H1 (cell line): ENCODE results near the gene CTNNBL1. TPM values are rescaled to one million over a fixed set of nuclear protein-coding genes. Genes with fewer than 3 reads are reported as not detected.

ENCODE experiments used
- CTCF ChIA-PET: fragments of 300-600 bp; sonication (Branson Sonifier 250); formaldehyde crosslinking; loops from one replicate; lab custom pipeline; 2021; ENCODE audit not compliant: partially characterized antibody; lab: Charles Lee
- POLR2A ChIA-PET: fragments of 300-600 bp; sonication (Branson Sonifier 250); formaldehyde crosslinking; loops from one replicate; lab custom pipeline; 2021; ENCODE audit warnings: inconsistent platforms; ENCODE audit not compliant: partially characterized antibody; lab: Charles Lee
- DNase-seq, 2 experiments: peaks; one replicate each; pipeline versions ENCODE4 v3.0.0 to v3.0.0-alpha.2; 2010 to 2022; ENCODE audit warnings: low spot score in 2 of 2, low read depth in 1 of 2, mixed read lengths in 1 of 2
- FAIRE-seq: peaks from 2 replicates; lab custom pipeline; 2011; peaks lifted over from hg19 to GRCh38; lab: Jason Lieb, UNC
- H2AFZ ChIP-seq: 2 replicates; pipeline ENCODE4 v1.8.1; 2012; ENCODE audit warnings: low read length, inconsistent platforms
- H2AK5ac ChIP-seq: 2 replicates; pipeline ENCODE4 v1.6.1; 2013; ENCODE audit warnings: low read depth, low read length
- H2BK120ac ChIP-seq: replicated peaks from 2 replicates; pipeline ENCODE3; 2013; ENCODE audit warnings: low read depth, low read length, inconsistent platforms
- H2BK12ac ChIP-seq: 2 replicates; pipeline ENCODE4 v1.6.1; 2013; ENCODE audit warnings: low read depth, low read length
- H2BK15ac ChIP-seq: 2 replicates; pipeline ENCODE4 v1.6.1; 2013; ENCODE audit warnings: low read length
- H2BK20ac ChIP-seq: 2 replicates; pipeline ENCODE4 v1.6.1; 2013; ENCODE audit warnings: low read length
- H2BK5ac ChIP-seq: 2 replicates; pipeline ENCODE4 v1.6.1; 2013; ENCODE audit warnings: low read depth, low read length
- H3K14ac ChIP-seq: 2 replicates; pipeline ENCODE4 v1.6.1; 2013; ENCODE audit warnings: inconsistent platforms; ENCODE audit not compliant: insufficient read length
- H3K18ac ChIP-seq: 2 replicates; pipeline ENCODE4 v1.6.1; 2013; ENCODE audit warnings: low read length; ENCODE audit errors: extremely low read depth
- H3K23ac ChIP-seq: 2 replicates; pipeline ENCODE4 v1.6.1; 2013; ENCODE audit warnings: inconsistent platforms; ENCODE audit not compliant: insufficient read length
- H3K23me2 ChIP-seq: 2 replicates; pipeline ENCODE4 v1.6.1; 2013; ENCODE audit warnings: low read depth, low read length
- H3K27ac ChIP-seq: 2 replicates; pipeline ENCODE4 v1.6.1; 2011; ENCODE audit warnings: low read depth, low read length, inconsistent platforms
- H3K27me3 ChIP-seq, 4 experiments: replicated peaks in 1 of 4; 1 replicate in 1 of 4; 2 replicates in 3 of 4; pipeline versions ENCODE4 v1.6.1 to v1.8.1; 2011 to 2013; ENCODE audit warnings: low read length in 3 of 4, mild to moderate bottlenecking in 3 of 4, inconsistent platforms in 2 of 4, mixed read lengths in 2 of 4, moderate library complexity in 1 of 4; ENCODE audit not compliant: control insufficient read depth in 3 of 4, insufficient read depth in 3 of 4; ENCODE audit errors: extremely low read depth in 1 of 4
- H3K36me3 ChIP-seq, 4 experiments: 2 replicates each; pipeline versions ENCODE4 v1.6.1 to v1.8.1; 2011 to 2013; ENCODE audit warnings: mild to moderate bottlenecking in 4 of 4, low read length in 3 of 4, moderate library complexity in 2 of 4, control low read depth in 1 of 4, inconsistent platforms in 1 of 4; ENCODE audit not compliant: insufficient read depth in 4 of 4, control insufficient read depth in 2 of 4
- H3K4ac ChIP-seq: replicated peaks from 2 replicates; pipeline ENCODE3; 2013; ENCODE audit warnings: low read length, low read depth, mixed read lengths, inconsistent platforms; ENCODE audit not compliant: insufficient read length
- H3K4me1 ChIP-seq, 4 experiments: replicated peaks in 1 of 4; 1 replicate in 1 of 4; 2 replicates in 3 of 4; pipeline versions ENCODE4 v1.6.1 to v1.8.1; 2011 to 2013; ENCODE audit warnings: low read length in 3 of 4, inconsistent platforms in 2 of 4, mixed read lengths in 1 of 4; ENCODE audit not compliant: insufficient read depth in 4 of 4, control insufficient read depth in 3 of 4
- H3K4me2 ChIP-seq, 2 experiments: 2 replicates each; pipeline versions ENCODE4 v1.6.1 to v1.8.1; 2011 to 2013; ENCODE audit warnings: low read depth in 2 of 2, low read length in 2 of 2, control low read depth in 1 of 2, inconsistent platforms in 1 of 2, mild to moderate bottlenecking in 1 of 2; ENCODE audit not compliant: insufficient read depth in 1 of 2
- H3K4me3 ChIP-seq, 4 experiments: fragments of 200-600, 300-600 bp in 1 of 4; sonication (generic), shearing (Covaris generic), sonication (Bioruptor Twin) in 1 of 4; 2 replicates each; pipeline versions ENCODE4 v1.5.1 to v1.8.1; 2011 to 2016; ENCODE audit warnings: low read length in 4 of 4, low read depth in 3 of 4, control low read depth in 2 of 4, inconsistent platforms in 2 of 4, mild to moderate bottlenecking in 2 of 4, mixed read lengths in 1 of 4, moderate library complexity in 1 of 4; ENCODE audit not compliant: insufficient read depth in 2 of 4; ENCODE audit errors: extremely low read depth in 1 of 4
- H3K56ac ChIP-seq: replicated peaks from 2 replicates; pipeline ENCODE3; 2013; ENCODE audit warnings: low read depth, mild to moderate bottlenecking, mixed read lengths, low read length, inconsistent platforms; ENCODE audit not compliant: insufficient read length
- H3K79me1 ChIP-seq: 2 replicates; pipeline ENCODE4 v1.6.1; 2013; ENCODE audit warnings: low read depth, low read length, control low read depth
- H3K79me2 ChIP-seq, 2 experiments: 2 replicates each; pipeline versions ENCODE4 v1.6.1 to v1.8.1; 2012 to 2013; ENCODE audit warnings: low read length in 2 of 2, mild to moderate bottlenecking in 2 of 2, inconsistent platforms in 1 of 2; ENCODE audit not compliant: insufficient read depth in 2 of 2, control insufficient read depth in 1 of 2
- H3K9ac ChIP-seq, 4 experiments: replicated peaks in 1 of 4; 1 replicate in 1 of 4; 2 replicates in 3 of 4; pipeline versions ENCODE4 v1.6.1 to v1.8.1; 2011 to 2013; ENCODE audit warnings: low read depth in 3 of 4, low read length in 3 of 4, control low read depth in 2 of 4, mild to moderate bottlenecking in 2 of 4, moderate library complexity in 2 of 4, inconsistent platforms in 1 of 4; ENCODE audit errors: extremely low read depth in 1 of 4
- H3K9me3 ChIP-seq, 2 experiments: 2 replicates each; pipeline versions ENCODE4 v1.6.1 to v1.8.1; 2012 to 2013; ENCODE audit warnings: mild to moderate bottlenecking in 2 of 2, moderate library complexity in 2 of 2, control low read depth in 1 of 2, inconsistent platforms in 1 of 2, low read depth in 1 of 2, low read length in 1 of 2, mixed read lengths in 1 of 2; ENCODE audit not compliant: insufficient read depth in 2 of 2
- H4K20me1 ChIP-seq, 2 experiments: replicated peaks in 1 of 2; 2 replicates each; pipeline versions ENCODE3 to v1.8.1; 2011 to 2013; ENCODE audit warnings: inconsistent platforms in 2 of 2, low read length in 2 of 2, mild to moderate bottlenecking in 1 of 2; ENCODE audit not compliant: insufficient read depth in 2 of 2, control insufficient read depth in 1 of 2
- H4K5ac ChIP-seq: 2 replicates; pipeline ENCODE4 v1.6.1; 2013; ENCODE audit warnings: low read length, low read depth, mixed read lengths, inconsistent platforms; ENCODE audit not compliant: insufficient read length
- H4K8ac ChIP-seq: 2 replicates; pipeline ENCODE4 v1.8.0; 2013; ENCODE audit warnings: mild to moderate bottlenecking, moderate library complexity, low read length, inconsistent platforms; ENCODE audit not compliant: insufficient read depth; ENCODE audit errors: extremely low read depth
- H4K91ac ChIP-seq: replicated peaks from 2 replicates; pipeline ENCODE3; 2013; ENCODE audit warnings: low read length, mixed read lengths, inconsistent platforms; ENCODE audit not compliant: insufficient read length
- BCL11A ChIP-seq, 2 experiments: IDR thresholded peaks; one replicate each; pipeline ENCODE4 v1.6.1; 2011; ENCODE audit warnings: low read depth in 2 of 2, low read length in 2 of 2, mild to moderate bottlenecking in 2 of 2
- CTBP2 ChIP-seq: IDR thresholded peaks from 2 replicates; pipeline ENCODE4 v1.7.0; 2011; ENCODE audit warnings: borderline replicate concordance, mild to moderate bottlenecking, moderate library complexity, mixed read lengths, low read length; ENCODE audit not compliant: insufficient read depth, insufficient read length
- CTCF ChIP-seq, 3 experiments: IDR thresholded peaks; 1 replicate in 2 of 3; 2 replicates in 1 of 3; pipeline versions ENCODE4 v1.5.1 to v1.6.1; 2011; ENCODE audit warnings: low read length in 3 of 3, mild to moderate bottlenecking in 3 of 3, inconsistent platforms in 2 of 3, low read depth in 1 of 3, moderate library complexity in 1 of 3; ENCODE audit not compliant: insufficient read depth in 1 of 3; ENCODE audit errors: control extremely low read depth in 1 of 3
- RBBP5 ChIP-seq: IDR thresholded peaks from 2 replicates; pipeline ENCODE4 v1.7.1; 2012; ENCODE audit warnings: low read depth, mild to moderate bottlenecking, inconsistent platforms, low read length, moderate library complexity, borderline replicate concordance
- SIX5 ChIP-seq: IDR thresholded peaks from 2 replicates; pipeline ENCODE4 v1.6.1; 2011; ENCODE audit warnings: mild to moderate bottlenecking, low read depth, low read length
- SUZ12 ChIP-seq: fragments of 200-600 bp; sonication (generic); IDR thresholded peaks from 2 replicates; pipeline ENCODE4 v1.6.1; 2012; ENCODE audit warnings: mild to moderate bottlenecking, inconsistent platforms, low read length, moderate library complexity, mixed read lengths
- TBP ChIP-seq: IDR thresholded peaks from 2 replicates; pipeline ENCODE4 v1.6.1; 2011; ENCODE audit warnings: low read depth, low read length, improper control_type of control experiment
- YY1 ChIP-seq: IDR thresholded peaks from 2 replicates; pipeline ENCODE4 v1.6.1; 2011; ENCODE audit warnings: low read depth, mild to moderate bottlenecking, low read length
- ZNF274 ChIP-seq: IDR thresholded peaks from 2 replicates; pipeline ENCODE4 v1.7.0; 2012; ENCODE audit warnings: low read length, borderline replicate concordance; ENCODE audit errors: extremely low read depth
- WGBS, 2 experiments: shearing (Covaris generic) in 1 of 2; methylation state at CpG; one replicate each; pipeline versions ENCODE4 v1.1.6 to v1.1.7; 2013 to 2015; ENCODE audit warnings: low lambda C conversion rate in 2 of 2, mixed read lengths in 2 of 2, inconsistent platforms in 1 of 2, low coverage in 1 of 2, missing lambda C conversion rate in 1 of 2; ENCODE audit not compliant: insufficient replicate concordance in 2 of 2, insufficient coverage in 1 of 2, insufficient read length in 1 of 2; ENCODE audit errors: extremely low coverage in 1 of 2, missing lambda C conversion rate in 1 of 2; 5-methylcytosine and 5-hydroxymethylcytosine counted together
- polyA plus RNA-seq, 7 experiments: library from polyadenylated mRNA; depleted of rRNA in 3 of 7; stranded (reverse) in 5 of 7; unstranded in 2 of 7; fragments of >200 nt in 5 of 7; fragments of 200-250 nt in 2 of 7; gene quantifications; 1 replicate in 5 of 7; 2 replicates in 1 of 7; 4 replicates in 1 of 7; pipeline versions ENCODE4 v1.2.1 to v1.2.3, GENCODE V29; 2011 to 2013; ENCODE audit warnings: missing spikeins in 2 of 7, mixed read lengths in 2 of 7
- total RNA-seq: library from RNA; stranded (reverse); fragmentation: NEBNext Ultra II Directional; extraction: Animal tissue kit (Norgen Biotek cat#: 25700); gene quantifications from 2 replicates; pipeline ENCODE4 v1.2.1, GENCODE V29; 2021

The CTNNBL1 gene
- total and polyA plus RNA-seq, 2 of the 8 experiments (the other 6 are each of a cell fraction or from before 2014, with no cell fraction given): 19.6 to 81.6 TPM

- no peak overlapping the region for H3K18ac ChIP-seq
- H4K8ac ChIP-seq: no peak overlapping the region
- H3K27me3 ChIP-seq: no peaks in the 10 kb centered on the region
- H3K56ac ChIP-seq: no peak overlapping the region
- no peak overlapping the region for H3K27ac ChIP-seq
- ChIA-PET CTCF (interaction anchor here (0.9 to 1.7 kb wide), 3 partner anchors 67 to 126 kb away, joined by 3 to 5 read pairs (median 3); no protein-coding TSS in a partner anchor), POLR2A (no interaction called here)
- no peak overlapping the region for H3K9ac ChIP-seq
- H3K23ac ChIP-seq: no peak overlapping the region
- 84% methylated on average over 5 of the region's 5 CpGs; no CpG with 5 or more reads in 1 of the 2 experiments for WGBS, 2 experiments
- H2BK120ac ChIP-seq: no peak overlapping the region
- H3K4me1 ChIP-seq: peaks cover 0 to 4% (median 3%) of the 10 kb centered on the region in 4 experiments; a peak in 2 of 7 replicates
- H3K79me2 ChIP-seq: peaks cover 9 to 17% of the 10 kb centered on the region in 2 experiments; a peak in 3 of 4 replicates
- no peak overlapping the region for H2BK12ac ChIP-seq
- FAIRE-seq (no peak), DNase-seq (no peak)
- no peaks in the 10 kb centered on the region for H3K9me3 ChIP-seq
- no peak overlapping the region for H4K5ac ChIP-seq
- no peaks in the 10 kb centered on the region for H4K20me1 ChIP-seq
- no peak overlapping the region for H2BK5ac ChIP-seq
- no peaks in the 10 kb centered on the region for H3K36me3 ChIP-seq
- H3K14ac ChIP-seq: no peak overlapping the region
- no peak overlapping the region for H4K91ac ChIP-seq
- no peak overlapping the region for H3K4ac ChIP-seq
- no peak overlapping the region for H2AFZ ChIP-seq
- no peak overlapping the region for H3K4me3 ChIP-seq
- peaks cover 6% of the 10 kb centered on the region for H3K79me1 ChIP-seq
- no peak overlapping the region for H2AK5ac ChIP-seq
- peaks cover 8% of the 10 kb centered on the region for H3K23me2 ChIP-seq
- no peak overlapping the region for H2BK20ac ChIP-seq
- no peak overlapping the region for H3K4me2 ChIP-seq
- H2BK15ac ChIP-seq: no peak overlapping the region
- no peak for TF ChIP-seq ZNF274
- no peak for TF ChIP-seq YY1
- TF ChIP-seq SUZ12: no peak
- TF ChIP-seq CTBP2: no peak
- TF ChIP-seq RBBP5: no peak
- TF ChIP-seq BCL11A (IDR thresholded peaks at IDR 0.05; ENCODE audit: low read depth in 2 of 2, low read length in 2 of 2): no peak
- TF ChIP-seq TBP: no peak
- no peak for TF ChIP-seq SIX5
- no peak for TF ChIP-seq CTCF (IDR thresholded peaks at IDR 0.05; ENCODE audit: control extremely low read depth in 1 of 3, insufficient read depth in 1 of 3, low read depth in 1 of 3, low read length in 3 of 3)
These were observed 3.0 kb upstream of the CTNNBL1 start for GRCh38 chr20:37690626-37691369.
